Breast epithelium (tissue), 3 donors: ENCODE data around the gene SKAP2.

Experiments used
- POLR2A ChIP-seq: fragments of 450-650 bp; IDR thresholded peaks from one replicate; pipeline ENCODE4 v1.6.1; 2016; ENCODE audit warnings: antibody characterized with exemption, mild to moderate bottlenecking, moderate library complexity
- TF ChIP-seq, protein P1 (sequence below), 3 donors: fragments of 450-650 bp; IDR thresholded peaks; one replicate each; pipeline ENCODE4 v1.5.1; 2016 to 2017; ENCODE audit warnings: antibody characterized with exemption in 3 of 3, mild to moderate bottlenecking in 3 of 3, moderate library complexity in 3 of 3

DNA sequence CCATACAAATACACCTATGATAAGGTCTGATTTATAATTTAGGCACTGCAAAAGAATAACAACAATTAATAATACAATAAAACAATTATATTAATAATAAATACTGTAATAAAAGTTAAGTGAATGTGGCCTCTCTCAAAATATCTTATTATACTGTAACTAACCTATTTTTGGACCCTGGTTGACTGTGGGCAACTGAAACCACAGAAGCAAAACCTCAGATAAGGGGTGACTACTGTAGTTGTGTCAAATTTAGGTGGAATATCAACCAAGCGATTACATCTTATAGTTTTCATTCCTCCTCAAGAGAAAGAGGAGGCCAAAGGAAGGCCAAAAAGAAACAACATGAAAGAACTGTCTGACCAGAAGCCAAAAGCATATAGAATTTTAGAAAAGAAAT lies 103.9 kb downstream of the SKAP2 start:
- TF ChIP-seq, protein P1, sequence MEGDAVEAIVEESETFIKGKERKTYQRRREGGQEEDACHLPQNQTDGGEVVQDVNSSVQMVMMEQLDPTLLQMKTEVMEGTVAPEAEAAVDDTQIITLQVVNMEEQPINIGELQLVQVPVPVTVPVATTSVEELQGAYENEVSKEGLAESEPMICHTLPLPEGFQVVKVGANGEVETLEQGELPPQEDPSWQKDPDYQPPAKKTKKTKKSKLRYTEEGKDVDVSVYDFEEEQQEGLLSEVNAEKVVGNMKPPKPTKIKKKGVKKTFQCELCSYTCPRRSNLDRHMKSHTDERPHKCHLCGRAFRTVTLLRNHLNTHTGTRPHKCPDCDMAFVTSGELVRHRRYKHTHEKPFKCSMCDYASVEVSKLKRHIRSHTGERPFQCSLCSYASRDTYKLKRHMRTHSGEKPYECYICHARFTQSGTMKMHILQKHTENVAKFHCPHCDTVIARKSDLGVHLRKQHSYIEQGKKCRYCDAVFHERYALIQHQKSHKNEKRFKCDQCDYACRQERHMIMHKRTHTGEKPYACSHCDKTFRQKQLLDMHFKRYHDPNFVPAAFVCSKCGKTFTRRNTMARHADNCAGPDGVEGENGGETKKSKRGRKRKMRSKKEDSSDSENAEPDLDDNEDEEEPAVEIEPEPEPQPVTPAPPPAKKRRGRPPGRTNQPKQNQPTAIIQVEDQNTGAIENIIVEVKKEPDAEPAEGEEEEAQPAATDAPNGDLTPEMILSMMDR (IDR thresholded peaks at IDR 0.05), result no peak
- no peak for TF ChIP-seq POLR2A
